Vagina (tissue), 2 donors: ENCODE data around the gene RDH8. TPM values are rescaled to one million over a fixed set of nuclear protein-coding genes. Genes with fewer than 3 reads are reported as not detected.

Experiments used
- DNase-seq, 2 donors: peaks; one replicate each; pipeline ENCODE4 v3.0.0-alpha.2; 2017; ENCODE audit errors: extremely low spot score in 2 of 2
- H3K27ac ChIP-seq: fragments of 200-600 bp; sonication (generic); one replicate; pipeline ENCODE4 v1.5.1; 2019
- H3K27me3 ChIP-seq: fragments of 200-600 bp; sonication (generic); one replicate; pipeline ENCODE4 v1.5.1; 2019
- H3K36me3 ChIP-seq, 2 donors: fragments of 200-600 bp; sonication (generic); one replicate each; pipeline ENCODE4 v1.5.1; 2017 to 2019
- H3K4me1 ChIP-seq: fragments of 200-600 bp; sonication (generic); one replicate; pipeline ENCODE4 v1.5.1; 2019
- H3K4me3 ChIP-seq, 2 donors: fragments of 200-600 bp; sonication (generic); 1 replicate in 1 of 2; 2 replicates in 1 of 2; pipeline ENCODE4 v1.5.1; 2016 to 2019
- H3K9me3 ChIP-seq: fragments of 200-600 bp; sonication (generic); one replicate; pipeline ENCODE4 v1.5.1; 2019
- CTCF ChIP-seq, 3 experiments: fragments of 450-650 bp in 2 of 3; fragments of 200-600 bp in 1 of 3; sonication (generic) in 1 of 3; IDR thresholded peaks; one replicate each; pipeline ENCODE4 v1.5.1; 2017 to 2019; ENCODE audit warnings: antibody characterized with exemption in 3 of 3, mild to moderate bottlenecking in 2 of 3, moderate library complexity in 2 of 3
- POLR2A ChIP-seq, 2 donors: fragments of 450-650 bp; IDR thresholded peaks; one replicate each; pipeline ENCODE4 v1.6.1; 2017; ENCODE audit warnings: antibody characterized with exemption in 2 of 2, mild to moderate bottlenecking in 2 of 2, moderate library complexity in 2 of 2
- POLR2AphosphoS5 ChIP-seq, 2 donors: sonication (generic); formaldehyde crosslinking; IDR thresholded peaks; one replicate each; pipeline ENCODE4 v1.9.0; 2017; ENCODE audit warnings: antibody characterized with exemption in 2 of 2, mild to moderate bottlenecking in 2 of 2, low read depth in 1 of 2; ENCODE audit not compliant: insufficient read depth in 1 of 2
- intact Hi-C: fragments of 100-400 bp; cut with DNase I; formaldehyde crosslinking; loops from one replicate; pipeline ENCODE4 v1.15.1; 2023
- total RNA-seq: library from RNA; depleted of rRNA; stranded (reverse); fragments of >200 nt; gene quantifications from one replicate; pipeline ENCODE4 v1.2.3, GENCODE V29; 2016

Gene RDH8
- total RNA-seq, 1 donor from 2014 or later: not detected

- TF ChIP-seq CTCF (IDR thresholded peaks at IDR 0.05) (no peak), POLR2AphosphoS5 (IDR thresholded peaks at IDR 0.05; ENCODE audit: insufficient read depth in 1 of 2, low read depth in 1 of 2) (no peak), POLR2A (IDR thresholded peaks at IDR 0.05) (no peak)
- intact Hi-C loops: loop anchor here (10.0 kb wide), 1 partner anchor 61 kb away; the partner anchor contains the start of gene OLFM2
- no peak overlapping the region for H3K27ac ChIP-seq
- no peak overlapping the region for H3K4me3 ChIP-seq
- H3K4me1 ChIP-seq: peaks cover 3% of the 10 kb centered on the region
- no peaks in the 10 kb centered on the region for H3K27me3 ChIP-seq
- DNase-seq: no peak
- peaks cover 0 to 5% of the 10 kb centered on the region in 2 donors for H3K36me3 ChIP-seq
- H3K9me3 ChIP-seq: no peaks in the 10 kb centered on the region
Measured at GRCh38 chr19:9995999-9996398, 17.3 kb upstream of the RDH8 start.

GRCh38 chr19:9996541-9996940 is 16.7 kb upstream of the RDH8 start:
- Histone ChIP-seq H3K4me3 (no peak overlapping the region), H3K36me3 (peaks cover 0 to 5% of the 10 kb centered on the region in 2 donors), H3K4me1 (peaks cover 3% of the 10 kb centered on the region), H3K27ac (no peak overlapping the region), H3K27me3 (no peaks in the 10 kb centered on the region), H3K9me3 (no peaks in the 10 kb centered on the region)
- no peak for DNase-seq
- no peak for TF ChIP-seq POLR2AphosphoS5 (IDR thresholded peaks at IDR 0.05; ENCODE audit: insufficient read depth in 1 of 2, low read depth in 1 of 2)
- intact Hi-C loops: loop anchor here (10.0 kb wide), 1 partner anchor 62 kb away; the partner anchor contains the start of gene OLFM2

DNA sequence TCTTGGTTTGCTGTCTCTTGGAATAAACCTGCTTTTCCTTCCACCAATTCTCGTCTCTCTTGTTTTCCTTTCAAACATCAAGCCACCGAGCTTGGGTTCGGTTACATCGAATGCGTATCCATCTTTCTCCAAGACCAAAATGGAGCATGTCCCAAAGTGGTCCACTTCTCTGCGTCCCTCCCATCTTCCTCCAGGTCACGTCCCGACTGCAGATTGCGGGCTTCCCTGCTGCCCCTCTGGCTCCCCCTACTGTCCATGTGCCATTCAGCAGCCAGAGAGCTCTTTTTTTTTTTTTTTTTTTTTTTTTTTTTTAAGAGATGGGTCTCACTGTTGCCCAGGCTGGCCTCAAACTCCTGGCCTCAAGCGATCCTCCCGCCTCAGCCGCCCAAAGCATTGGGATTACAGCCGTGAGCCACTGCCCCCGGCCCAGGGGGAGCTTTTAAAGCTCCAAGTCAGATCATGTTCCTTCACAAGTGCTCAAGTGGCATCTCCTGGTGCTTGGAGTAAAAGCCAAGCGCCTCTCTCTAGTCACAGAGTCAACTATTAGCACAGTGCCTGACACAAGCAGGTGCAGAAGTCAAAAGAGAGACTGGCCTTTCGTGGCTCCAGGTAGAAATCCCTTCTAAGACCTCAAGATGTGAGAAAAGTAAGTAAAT is 13.0 kb upstream of the RDH8 start:
- TF ChIP-seq POLR2AphosphoS5 (IDR thresholded peaks at IDR 0.05; ENCODE audit: insufficient read depth in 1 of 2, low read depth in 1 of 2) (no peak), CTCF (IDR thresholded peaks at IDR 0.05) (peak; percentile 20 to 68 (median 57))
- peak overlapping the region; percentile 5 for H3K27ac ChIP-seq
- H3K4me3 ChIP-seq: no peak overlapping the region
- DNase-seq: no peak
- H3K4me1 ChIP-seq: peaks cover 12% of the 10 kb centered on the region
- no peaks in the 10 kb centered on the region for H3K9me3 ChIP-seq
- intact Hi-C loops: no loop called here
- H3K36me3 ChIP-seq: peaks cover 0 to 5% of the 10 kb centered on the region in 2 donors
- no peaks in the 10 kb centered on the region for H3K27me3 ChIP-seq

- peaks cover 28% of the 10 kb centered on the region for H3K4me1 ChIP-seq
- TF ChIP-seq CTCF (IDR thresholded peaks at IDR 0.05) (no peak), POLR2AphosphoS5 (IDR thresholded peaks at IDR 0.05; ENCODE audit: insufficient read depth in 1 of 2, low read depth in 1 of 2) (no peak)
- H3K27me3 ChIP-seq: no peaks in the 10 kb centered on the region
- no peak overlapping the region for H3K27ac ChIP-seq
- H3K36me3 ChIP-seq: no peaks in the 10 kb centered on the region
- H3K4me3 ChIP-seq: no peak overlapping the region
- no peak for DNase-seq
- intact Hi-C loops: no loop called here
- no peaks in the 10 kb centered on the region for H3K9me3 ChIP-seq
Measured at GRCh38 chr19:10001899-10002298, 11.4 kb upstream of the RDH8 start.

- no peak for DNase-seq
- Histone ChIP-seq H3K27me3 (no peaks in the 10 kb centered on the region), H3K4me1 (peaks cover 38% of the 10 kb centered on the region), H3K4me3 (no peak overlapping the region), H3K9me3 (no peaks in the 10 kb centered on the region), H3K27ac (peak overlapping the region; percentile 92), H3K36me3 (no peaks in the 10 kb centered on the region)
- TF ChIP-seq POLR2A (IDR thresholded peaks at IDR 0.05) (no peak), CTCF (IDR thresholded peaks at IDR 0.05) (no peak), POLR2AphosphoS5 (IDR thresholded peaks at IDR 0.05; ENCODE audit: insufficient read depth in 1 of 2, low read depth in 1 of 2) (no peak)
- intact Hi-C loops: no loop called here
Measured at GRCh38 chr19:10003271-10003670, 10.0 kb upstream of the RDH8 start.
